ENCODE results near the gene TXNIP. TPM values are rescaled to one million over a fixed set of nuclear protein-coding genes. Genes with fewer than 3 reads are reported as not detected.

Gene TXNIP
- total and polyA plus RNA-seq, 4 donors = 178 to 1,810 (median 703) TPM

- Histone ChIP-seq H3K9ac (ENCODE audit: insufficient read depth in 1 of 2, low read length in 2 of 2) (peak overlapping the region in 1 of 2 donors; percentile 97), H3K9me3 (ENCODE audit: control insufficient read depth in 4 of 4, insufficient read depth in 3 of 4, low read length in 3 of 4) (no peaks in the 10 kb centered on the region), H3K27me3 (ENCODE audit: control insufficient read depth in 3 of 3, insufficient read depth in 3 of 3, low read length in 2 of 3) (no peaks in the 10 kb centered on the region), H3K4me3 (no peak overlapping the region), H3K27ac (ENCODE audit: low read depth in 1 of 2, low read length in 1 of 2) (peak overlapping the region; percentile 94 to 99), H3K36me3 (ENCODE audit: control insufficient read depth in 4 of 4, insufficient read depth in 4 of 4, low read length in 4 of 4) (peaks cover 0 to 5% (median 1%) of the 10 kb centered on the region in 4 donors), H3K4me1 (ENCODE audit: control insufficient read depth in 5 of 5, insufficient read depth in 5 of 5, low read length in 5 of 5) (peaks cover 14 to 44% (median 22%) of the 10 kb centered on the region in 5 donors)
- TF ChIP-seq CTCF (IDR thresholded peaks at IDR 0.05; ENCODE audit: control extremely low read depth, extremely low read depth) = no peak
- ATAC-seq (ENCODE audit: insufficient read depth, low FRiP score) = no peak
- no peak for DNase-seq
These were observed 17.9 kb downstream of the TXNIP start for GRCh38 chr1:145978471-145978853.

- Histone ChIP-seq H3K9me3 (ENCODE audit: control insufficient read depth in 4 of 4, insufficient read depth in 3 of 4, low read length in 3 of 4) (no peaks in the 10 kb centered on the region), H3K36me3 (ENCODE audit: control insufficient read depth in 4 of 4, insufficient read depth in 4 of 4, low read length in 4 of 4) (peaks cover 0 to 5% (median 1%) of the 10 kb centered on the region in 4 donors), H3K27me3 (ENCODE audit: control insufficient read depth in 3 of 3, insufficient read depth in 3 of 3, low read length in 2 of 3) (no peaks in the 10 kb centered on the region), H3K27ac (ENCODE audit: low read depth in 1 of 2, low read length in 1 of 2) (peak overlapping the region; percentile 88 to 99), H3K4me1 (ENCODE audit: control insufficient read depth in 5 of 5, insufficient read depth in 5 of 5, low read length in 5 of 5) (peaks cover 12 to 38% (median 22%) of the 10 kb centered on the region in 5 donors), H3K4me3 (no peak overlapping the region), H3K9ac (ENCODE audit: insufficient read depth in 1 of 2, low read length in 2 of 2) (peak overlapping the region in 1 of 2 donors; percentile 97)
- ATAC-seq (ENCODE audit: insufficient read depth, low FRiP score) = no peak
- WGBS, 2 donors = 17 to 18% methylated on average over 8 to 9 of the region's 9 CpGs
- DNase-seq = peak; percentile 79 to 95 (median 87)
- TF ChIP-seq CTCF (IDR thresholded peaks at IDR 0.05; ENCODE audit: control extremely low read depth, extremely low read depth) = peak; percentile 91
These were observed 18.6 kb downstream of the TXNIP start for GRCh38 chr1:145977486-145978470.

GRCh38 chr1:145977016-145977415 lies 19.4 kb downstream of the TXNIP start:
- DNase-seq (no peak), ATAC-seq (ENCODE audit: insufficient read depth, low FRiP score) (no peak)
- WGBS, 2 donors = 83 to 91% methylated on average over 5 of the region's 5 CpGs
- Histone ChIP-seq H3K4me1 (ENCODE audit: control insufficient read depth in 5 of 5, insufficient read depth in 5 of 5, low read length in 5 of 5) (peaks cover 13 to 32% (median 22%) of the 10 kb centered on the region in 5 donors), H3K27me3 (ENCODE audit: control insufficient read depth in 3 of 3, insufficient read depth in 3 of 3, low read length in 2 of 3) (no peaks in the 10 kb centered on the region), H3K4me3 (no peak overlapping the region), H3K9me3 (ENCODE audit: control insufficient read depth in 4 of 4, insufficient read depth in 3 of 4, low read length in 3 of 4) (no peaks in the 10 kb centered on the region), H3K36me3 (ENCODE audit: control insufficient read depth in 4 of 4, insufficient read depth in 4 of 4, low read length in 4 of 4) (peaks cover 0 to 5% (median 1%) of the 10 kb centered on the region in 4 donors), H3K9ac (ENCODE audit: insufficient read depth in 1 of 2, low read length in 2 of 2) (no peak overlapping the region), H3K27ac (ENCODE audit: low read depth in 1 of 2, low read length in 1 of 2) (peak overlapping the region in 1 of 2 donors; percentile 99)
- TF ChIP-seq CTCF (IDR thresholded peaks at IDR 0.05; ENCODE audit: control extremely low read depth, extremely low read depth) = no peak

All from lung (tissue), 12 donors.